ENCODE results near the gene ZDHHC18.

ZDHHC18 gene, protein sequence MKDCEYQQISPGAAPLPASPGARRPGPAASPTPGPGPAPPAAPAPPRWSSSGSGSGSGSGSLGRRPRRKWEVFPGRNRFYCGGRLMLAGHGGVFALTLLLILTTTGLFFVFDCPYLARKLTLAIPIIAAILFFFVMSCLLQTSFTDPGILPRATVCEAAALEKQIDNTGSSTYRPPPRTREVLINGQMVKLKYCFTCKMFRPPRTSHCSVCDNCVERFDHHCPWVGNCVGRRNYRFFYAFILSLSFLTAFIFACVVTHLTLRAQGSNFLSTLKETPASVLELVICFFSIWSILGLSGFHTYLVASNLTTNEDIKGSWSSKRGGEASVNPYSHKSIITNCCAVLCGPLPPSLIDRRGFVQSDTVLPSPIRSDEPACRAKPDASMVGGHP

DNA sequence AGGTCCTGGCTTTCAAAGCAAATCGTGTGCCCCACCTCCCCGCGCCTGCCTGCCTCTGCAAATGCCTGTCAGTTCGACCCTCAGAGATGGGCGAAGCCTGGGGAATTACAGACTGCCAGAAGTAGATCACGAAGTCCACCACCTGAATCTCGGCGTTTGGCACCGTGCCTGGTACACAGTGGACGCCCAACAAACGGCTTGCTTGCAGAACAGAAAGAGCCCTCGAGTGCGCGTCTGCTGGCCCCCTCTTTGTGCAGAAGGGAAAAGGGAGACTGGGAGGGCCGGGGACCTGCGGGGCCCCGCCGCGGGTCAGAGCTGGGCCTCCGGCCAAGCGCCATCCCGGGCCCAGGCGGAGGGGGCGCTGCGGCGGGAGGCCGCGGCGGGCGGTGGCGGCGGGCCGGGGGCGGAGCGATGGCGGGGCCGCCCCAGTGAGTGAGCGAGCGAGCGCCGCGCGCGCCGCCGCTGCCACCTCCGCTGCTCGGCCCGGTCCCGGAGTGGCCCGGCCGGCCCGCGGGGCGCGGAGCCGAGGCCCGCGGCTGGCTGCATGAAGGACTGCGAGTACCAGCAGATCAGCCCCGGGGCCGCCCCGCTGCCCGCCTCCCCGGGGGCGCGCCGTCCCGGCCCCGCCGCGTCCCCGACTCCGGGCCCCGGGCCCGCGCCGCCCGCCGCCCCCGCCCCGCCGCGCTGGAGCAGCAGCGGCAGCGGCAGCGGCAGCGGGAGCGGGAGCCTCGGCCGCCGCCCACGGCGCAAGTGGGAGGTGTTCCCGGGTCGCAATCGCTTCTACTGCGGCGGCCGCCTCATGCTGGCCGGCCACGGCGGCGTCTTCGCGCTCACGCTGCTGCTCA lies at the start of gene ZDHHC18:
Gene ZDHHC18, plus strand, starts transcription at position 428 of the 845 bp plus-strand sequence. Its CDS starts 117 bp downstream, at position 545.
- DNase-seq (ENCODE audit: low read depth): no peak

DNA sequence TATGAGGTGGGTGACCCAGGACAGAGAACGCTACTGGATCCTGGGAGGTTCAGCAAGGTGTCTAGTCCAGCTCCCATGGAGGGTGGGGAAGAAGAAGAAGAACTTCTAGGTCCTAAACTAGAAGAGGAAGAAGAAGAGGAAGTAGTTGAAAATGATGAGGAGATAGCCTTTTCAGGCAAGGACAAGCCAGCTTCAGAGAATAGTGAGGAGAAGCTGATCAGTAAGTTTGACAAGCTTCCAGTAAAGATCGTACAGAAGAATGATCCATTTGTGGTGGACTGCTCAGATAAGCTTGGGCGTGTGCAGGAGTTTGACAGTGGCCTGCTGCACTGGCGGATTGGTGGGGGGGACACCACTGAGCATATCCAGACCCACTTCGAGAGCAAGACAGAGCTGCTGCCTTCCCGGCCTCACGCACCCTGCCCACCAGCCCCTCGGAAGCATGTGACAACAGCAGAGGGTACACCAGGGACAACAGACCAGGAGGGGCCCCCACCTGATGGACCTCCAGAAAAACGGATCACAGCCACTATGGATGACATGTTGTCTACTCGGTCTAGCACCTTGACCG lies 47.3 kb upstream of the ZDHHC18 start:
- DNase-seq (ENCODE audit: low read depth): no peak

DNA sequence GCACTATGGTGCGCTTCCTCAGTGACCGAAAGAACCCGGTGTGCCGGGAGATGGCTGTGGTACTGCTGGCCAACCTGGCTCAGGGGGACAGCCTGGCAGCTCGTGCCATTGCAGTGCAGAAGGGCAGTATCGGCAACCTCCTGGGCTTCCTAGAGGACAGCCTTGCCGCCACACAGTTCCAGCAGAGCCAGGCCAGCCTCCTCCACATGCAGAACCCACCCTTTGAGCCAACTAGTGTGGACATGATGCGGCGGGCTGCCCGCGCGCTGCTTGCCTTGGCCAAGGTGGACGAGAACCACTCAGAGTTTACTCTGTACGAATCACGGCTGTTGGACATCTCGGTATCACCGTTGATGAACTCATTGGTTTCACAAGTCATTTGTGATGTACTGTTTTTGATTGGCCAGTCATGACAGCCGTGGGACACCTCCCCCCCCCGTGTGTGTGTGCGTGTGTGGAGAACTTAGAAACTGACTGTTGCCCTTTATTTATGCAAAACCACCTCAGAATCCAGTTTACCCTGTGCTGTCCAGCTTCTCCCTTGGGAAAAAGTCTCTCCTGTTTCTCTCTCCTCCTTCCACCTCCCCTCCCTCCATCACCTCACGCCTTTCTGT lies 46.0 kb upstream of the ZDHHC18 start:
- DNase-seq (ENCODE audit: low read depth): no peak

DNA sequence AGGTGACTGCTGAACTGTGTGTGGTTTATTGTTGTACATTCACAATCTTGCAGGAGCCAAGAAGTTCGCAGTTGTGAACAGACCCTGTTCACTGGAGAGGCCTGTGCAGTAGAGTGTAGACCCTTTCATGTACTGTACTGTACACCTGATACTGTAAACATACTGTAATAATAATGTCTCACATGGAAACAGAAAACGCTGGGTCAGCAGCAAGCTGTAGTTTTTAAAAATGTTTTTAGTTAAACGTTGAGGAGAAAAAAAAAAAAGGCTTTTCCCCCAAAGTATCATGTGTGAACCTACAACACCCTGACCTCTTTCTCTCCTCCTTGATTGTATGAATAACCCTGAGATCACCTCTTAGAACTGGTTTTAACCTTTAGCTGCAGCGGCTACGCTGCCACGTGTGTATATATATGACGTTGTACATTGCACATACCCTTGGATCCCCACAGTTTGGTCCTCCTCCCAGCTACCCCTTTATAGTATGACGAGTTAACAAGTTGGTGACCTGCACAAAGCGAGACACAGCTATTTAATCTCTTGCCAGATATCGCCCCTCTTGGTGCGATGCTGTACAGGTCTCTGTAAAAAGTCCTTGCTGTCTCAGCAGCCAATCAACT lies 45.2 kb upstream of the ZDHHC18 start:
- DNase-seq (ENCODE audit: low read depth): no peak

DNA sequence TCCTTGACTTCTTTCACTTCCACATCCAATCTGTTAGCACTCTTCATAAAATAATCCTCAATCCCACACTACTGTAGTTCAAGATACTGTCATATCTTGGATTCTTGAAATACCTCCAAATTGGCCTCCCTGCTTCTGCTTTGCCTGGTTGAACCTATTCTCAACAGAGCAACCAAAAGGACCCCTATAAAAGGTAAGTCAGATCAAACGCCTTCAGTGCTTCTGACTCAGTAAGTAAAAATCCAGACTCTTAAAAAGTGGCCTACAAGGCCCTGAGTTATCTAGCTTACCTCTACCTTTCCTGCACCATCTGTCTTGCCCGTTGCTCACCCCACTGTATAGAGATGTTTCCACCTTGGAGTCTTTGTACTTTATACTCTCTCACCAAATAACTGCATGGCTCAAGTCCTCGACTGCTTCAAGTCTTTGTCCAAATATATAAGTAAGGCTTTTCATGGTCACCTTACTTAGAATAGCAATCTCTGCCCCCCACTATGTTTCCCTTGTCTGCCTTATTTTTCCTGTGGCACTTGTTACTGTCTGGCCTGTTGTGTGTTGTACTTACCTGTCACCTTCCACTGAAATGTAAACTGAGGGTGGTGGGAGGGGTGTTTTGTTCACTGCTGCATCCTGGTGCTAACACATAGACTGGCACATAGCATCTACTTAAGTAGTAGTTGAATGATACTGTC lies 43.8 kb upstream of the ZDHHC18 start:
- no peak for DNase-seq (ENCODE audit: low read depth)

DNA sequence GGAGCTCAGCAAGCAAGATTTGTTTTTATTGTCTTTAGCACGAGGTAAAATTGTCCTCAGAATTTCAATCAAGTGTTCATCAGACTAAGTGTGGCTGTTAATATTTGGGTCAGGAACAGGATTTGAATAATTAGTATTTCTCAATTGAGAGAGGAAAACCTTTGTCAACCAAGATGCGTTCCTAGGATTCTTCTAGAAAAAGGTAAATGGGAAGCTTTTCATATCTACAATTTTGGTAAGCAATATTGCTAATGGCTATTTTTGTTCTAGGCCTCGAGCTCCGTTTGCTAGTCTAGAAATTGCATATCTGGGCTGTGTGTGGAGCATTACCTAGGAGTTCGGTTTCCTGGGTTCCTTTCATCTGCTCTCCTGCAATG lies 42.9 kb upstream of the ZDHHC18 start:
- no peak for DNase-seq (ENCODE audit: low read depth)

DNA sequence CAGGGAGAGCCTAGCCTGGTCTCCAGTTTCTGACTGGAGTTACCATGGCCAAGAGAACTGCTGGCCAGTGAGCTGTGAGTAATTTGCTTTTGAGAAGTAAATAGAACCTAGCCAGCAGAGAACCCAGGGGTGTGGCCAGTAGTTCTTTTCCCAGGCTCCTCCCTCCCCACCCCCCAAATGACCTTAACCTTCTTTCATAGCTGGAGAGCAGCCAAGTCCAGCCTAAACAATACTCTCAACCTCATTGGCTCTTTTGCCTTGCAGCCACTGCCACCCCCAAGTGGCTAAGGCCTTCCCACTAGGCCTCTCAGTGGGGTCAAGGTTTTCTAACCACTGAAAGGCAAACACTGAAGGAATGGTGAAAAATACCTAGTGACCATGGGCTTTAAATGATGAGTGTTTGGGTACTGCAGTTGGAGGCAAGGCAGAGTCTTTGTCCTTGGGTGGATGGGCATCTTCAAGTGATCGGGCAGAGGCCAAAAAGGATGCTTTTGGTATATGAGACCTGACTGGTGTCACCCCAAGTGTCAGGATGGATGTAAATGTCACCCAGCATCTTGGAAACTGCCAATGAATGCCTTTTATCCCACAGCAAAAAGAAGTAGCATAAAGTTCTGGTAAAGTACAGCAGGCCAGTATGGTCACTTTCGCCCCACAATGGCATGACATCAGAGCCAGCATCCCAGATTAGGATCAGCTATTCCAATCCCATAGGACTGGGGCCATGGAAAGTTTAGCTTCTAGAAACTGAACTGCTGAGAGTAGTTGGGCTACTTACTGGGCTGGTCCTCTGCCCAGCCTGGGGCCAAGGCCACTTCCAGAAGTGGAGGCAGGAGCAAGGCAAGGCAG lies 42.2 kb upstream of the ZDHHC18 start:
- no peak for DNase-seq (ENCODE audit: low read depth)

DNA sequence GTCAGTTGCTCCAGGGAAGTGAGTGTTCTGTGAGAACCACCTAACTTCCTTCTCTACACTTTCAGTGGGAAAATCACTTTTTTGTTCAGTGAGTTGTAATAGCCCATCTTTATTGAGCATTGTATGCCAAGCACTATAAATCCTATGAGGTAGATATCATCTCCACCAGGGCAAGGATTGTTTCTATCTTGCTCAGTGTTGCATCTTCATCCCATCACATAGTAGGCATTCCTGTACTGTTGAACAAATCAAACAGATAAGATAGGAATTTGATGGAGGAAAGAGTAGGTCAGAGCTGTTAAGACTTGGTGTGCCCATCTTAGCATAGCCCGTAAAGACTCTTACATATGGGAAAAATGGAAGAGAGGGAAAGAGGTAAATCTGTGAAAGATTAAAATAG lies 41.6 kb upstream of the ZDHHC18 start:
- no peak for DNase-seq (ENCODE audit: low read depth)

DNA sequence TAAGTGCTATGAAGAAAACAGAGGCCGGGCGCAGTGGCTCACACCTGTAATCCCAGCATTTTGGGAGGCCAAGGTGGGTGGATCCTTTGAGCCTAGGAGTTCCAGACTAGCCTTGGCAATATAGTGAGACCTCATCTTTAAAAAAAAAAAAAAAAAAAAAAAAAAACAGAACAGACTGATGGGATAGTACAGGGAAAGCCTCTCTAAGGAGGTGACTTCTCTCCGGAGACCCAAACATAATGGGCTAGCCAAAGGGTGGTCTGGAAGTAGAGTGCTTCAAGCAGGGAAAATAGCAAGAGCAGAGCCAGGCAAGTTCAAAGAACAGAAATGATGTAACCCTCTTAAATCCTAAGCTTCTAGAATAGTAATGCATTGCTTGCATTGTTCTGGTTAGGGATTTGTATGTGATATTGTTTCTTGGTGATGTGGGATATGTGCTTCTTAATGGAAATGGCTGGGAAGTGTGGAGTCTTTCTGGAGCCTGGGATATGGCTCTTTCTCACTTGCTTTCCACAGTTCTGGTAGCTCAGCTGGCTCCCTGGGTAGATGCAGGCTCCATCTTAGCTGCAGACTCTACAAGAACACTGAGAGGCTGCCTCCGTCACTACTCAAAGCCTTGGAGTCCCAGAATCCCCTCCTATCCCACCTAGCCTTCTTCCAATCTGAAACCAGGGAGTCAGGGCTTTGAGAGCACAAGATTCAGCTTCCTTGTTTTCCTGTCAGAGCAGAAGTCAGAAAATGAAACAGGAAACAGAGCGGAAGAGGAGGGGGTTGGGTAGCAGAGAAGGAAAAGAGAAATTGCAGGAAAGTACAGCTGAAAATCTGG lies 40.7 kb upstream of the ZDHHC18 start:
- no peak for DNase-seq (ENCODE audit: low read depth)

DNA sequence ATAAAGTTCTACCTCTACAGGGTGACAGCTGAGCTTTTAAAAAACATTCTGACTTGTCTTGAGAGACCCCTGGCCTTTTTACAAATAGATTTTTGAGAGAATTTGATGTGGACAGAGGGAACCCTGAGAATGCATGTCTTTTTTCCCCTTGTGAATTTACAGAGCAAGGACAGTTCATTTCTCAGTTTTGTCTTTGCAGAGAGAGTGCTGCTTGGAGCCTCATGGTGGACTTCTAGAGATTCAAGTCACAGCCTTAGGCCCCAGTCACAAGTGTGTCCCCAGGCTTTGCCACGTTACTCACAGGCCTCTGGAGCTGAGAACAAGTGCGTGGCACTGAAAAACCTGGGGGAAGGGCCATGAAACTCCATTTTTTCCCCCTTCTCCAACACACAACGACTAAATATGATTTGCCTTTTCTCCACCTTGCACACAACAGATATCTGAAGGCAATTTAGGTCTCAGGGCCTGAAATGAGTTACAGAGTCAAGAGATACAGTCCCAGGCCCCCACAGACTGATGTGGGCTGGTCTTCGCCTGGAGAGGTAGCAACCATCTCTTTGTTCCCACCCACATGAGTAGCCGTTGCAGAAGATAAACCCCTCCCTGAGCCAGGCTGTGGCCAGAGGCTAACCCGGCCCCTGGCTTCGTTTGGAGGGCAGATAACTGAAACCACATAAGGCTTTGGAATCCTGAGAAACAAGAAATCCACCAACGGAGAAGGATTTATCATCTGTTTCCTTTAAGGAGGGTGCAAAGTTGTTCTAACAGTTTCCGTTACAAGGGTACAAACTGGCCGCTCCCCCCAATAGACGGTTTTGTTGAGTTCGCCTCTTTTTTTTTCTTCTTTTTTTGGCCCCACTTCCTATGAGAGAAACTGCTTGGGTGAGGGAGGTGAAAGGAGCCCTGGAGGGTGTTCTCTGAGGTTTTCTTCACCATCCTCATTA lies 39.8 kb upstream of the ZDHHC18 start:
- peak; percentile 77 for DNase-seq (ENCODE audit: low read depth)

DNA sequence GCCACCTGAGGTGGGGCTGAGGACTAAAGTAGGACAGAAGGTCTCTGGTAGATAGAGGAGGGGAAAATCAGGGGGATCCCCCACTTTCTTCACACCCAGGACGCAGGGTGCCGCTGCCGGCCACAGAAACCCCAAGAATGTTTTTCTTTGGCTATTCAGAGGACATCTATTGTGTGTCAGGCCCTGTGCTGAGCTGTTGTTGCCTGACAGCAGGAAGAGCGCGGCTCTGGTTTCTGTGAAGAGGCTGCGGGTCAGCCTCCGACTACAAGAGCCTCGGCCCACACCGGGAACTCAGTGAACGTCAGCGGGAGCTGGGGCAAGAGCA lies 39.1 kb upstream of the ZDHHC18 start:
- DNase-seq (ENCODE audit: low read depth): no peak

DNA sequence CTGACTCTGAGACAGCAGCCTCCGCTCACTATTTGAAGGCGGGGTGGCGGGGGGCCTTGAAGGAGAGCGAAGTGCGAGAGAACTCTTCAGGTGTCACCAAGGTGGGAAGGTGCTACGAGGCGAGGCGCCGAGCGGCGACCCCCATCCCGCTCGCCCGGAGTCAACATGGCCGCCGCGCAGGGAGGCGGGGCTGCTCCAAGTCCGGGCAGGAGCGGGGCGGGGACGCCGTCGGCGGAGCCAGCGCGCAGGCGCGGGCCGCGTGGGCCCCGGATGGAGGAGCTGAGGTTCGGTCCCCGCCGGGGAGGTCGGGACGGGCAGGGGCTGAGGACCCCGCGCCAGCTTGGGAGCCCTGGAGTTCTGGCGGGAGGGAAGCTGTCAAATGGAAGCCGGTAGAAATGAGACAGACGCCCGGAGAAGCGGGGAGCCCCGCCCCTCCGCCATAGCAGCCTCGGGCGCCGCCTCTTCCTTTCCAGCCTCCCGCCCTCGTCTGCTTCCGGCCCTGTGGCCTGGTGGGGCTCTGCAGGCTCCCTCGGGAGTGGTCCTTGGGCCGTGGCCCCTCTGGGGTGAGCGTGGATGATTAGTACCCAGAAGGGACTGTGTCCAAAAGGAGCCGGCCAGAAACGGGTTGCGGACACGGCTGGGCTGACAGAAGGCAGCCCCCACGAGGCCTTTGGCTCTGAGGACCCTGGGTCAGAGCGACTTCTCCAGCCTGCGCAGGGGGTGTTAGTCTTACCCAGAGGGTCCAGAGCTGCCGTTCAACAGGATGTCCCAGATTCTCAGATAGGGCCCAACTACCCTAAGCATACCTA lies 38.6 kb upstream of the ZDHHC18 start, which contains the start of gene PIGV:
Gene PIGV, plus strand, starts transcription at position 245 of the 809 bp plus-strand sequence. CDS start 2,866 bp downstream, outside the sequence.
- DNase-seq (ENCODE audit: low read depth): no peak

DNA sequence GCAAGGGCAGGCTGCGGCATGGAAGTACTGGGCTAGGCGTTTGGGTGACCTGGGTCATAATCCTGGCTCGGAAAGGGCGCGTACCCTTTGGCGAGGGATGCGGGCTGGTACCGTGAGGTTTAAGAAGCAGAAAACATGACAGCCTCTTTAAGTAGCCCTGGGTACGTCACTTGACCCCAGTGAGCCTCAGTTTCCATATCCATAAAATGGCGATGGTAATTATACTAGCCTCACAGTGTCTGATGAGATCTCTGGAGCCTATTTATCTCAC lies 38.0 kb upstream of the ZDHHC18 start:
- DNase-seq (ENCODE audit: low read depth): no peak

DNA sequence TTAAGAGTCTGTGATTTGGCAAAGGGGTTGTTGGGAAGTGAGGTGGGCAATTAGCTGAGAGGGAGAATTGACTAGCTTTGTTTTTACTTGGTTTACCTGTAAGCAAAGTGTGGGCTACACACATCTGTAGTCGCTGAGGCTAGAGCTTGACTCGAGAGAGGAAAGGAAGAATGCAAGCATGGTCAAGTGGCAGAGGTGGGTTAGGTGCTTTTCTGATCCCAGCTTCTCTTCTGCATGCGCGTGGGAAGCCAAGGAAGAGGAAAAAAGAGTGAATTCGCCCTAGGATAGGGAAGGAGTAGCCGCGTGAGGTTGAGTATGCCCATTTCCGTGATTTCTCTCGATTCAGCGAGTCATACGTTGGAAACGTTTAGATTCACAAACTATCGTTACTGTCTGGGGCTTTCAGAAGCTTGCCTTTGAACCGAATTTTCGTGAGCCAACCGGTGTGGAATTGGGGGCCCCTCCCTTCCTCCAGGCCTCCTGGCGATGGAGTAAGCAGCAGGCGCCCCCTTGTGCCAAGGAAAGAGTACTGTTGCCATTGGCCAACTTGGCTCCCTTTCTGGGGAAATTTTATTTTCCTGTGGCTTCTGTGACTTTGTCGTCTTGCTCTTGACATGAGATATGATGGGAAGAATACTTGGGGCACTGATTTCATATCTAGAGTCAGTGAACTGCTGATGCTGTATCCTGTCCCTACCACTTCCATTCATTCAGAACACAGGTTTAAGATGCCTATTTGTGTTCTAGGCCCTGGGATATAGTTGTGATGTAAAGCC lies 37.5 kb upstream of the ZDHHC18 start:
- no peak for DNase-seq (ENCODE audit: low read depth)

DNA sequence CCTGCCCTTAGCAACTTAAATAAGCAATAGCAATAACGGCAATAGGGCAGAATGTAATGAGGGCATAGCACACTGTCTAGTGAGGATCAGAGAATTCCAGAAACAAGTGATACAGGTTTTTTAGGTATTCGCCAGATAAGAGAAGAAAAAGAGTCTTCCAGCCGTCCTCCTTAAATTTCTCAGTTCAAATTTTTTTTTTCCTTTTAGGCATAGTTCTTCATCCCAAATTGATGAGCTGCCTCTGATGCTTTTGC lies 36.9 kb upstream of the ZDHHC18 start:
- no peak for DNase-seq (ENCODE audit: low read depth)

DNA sequence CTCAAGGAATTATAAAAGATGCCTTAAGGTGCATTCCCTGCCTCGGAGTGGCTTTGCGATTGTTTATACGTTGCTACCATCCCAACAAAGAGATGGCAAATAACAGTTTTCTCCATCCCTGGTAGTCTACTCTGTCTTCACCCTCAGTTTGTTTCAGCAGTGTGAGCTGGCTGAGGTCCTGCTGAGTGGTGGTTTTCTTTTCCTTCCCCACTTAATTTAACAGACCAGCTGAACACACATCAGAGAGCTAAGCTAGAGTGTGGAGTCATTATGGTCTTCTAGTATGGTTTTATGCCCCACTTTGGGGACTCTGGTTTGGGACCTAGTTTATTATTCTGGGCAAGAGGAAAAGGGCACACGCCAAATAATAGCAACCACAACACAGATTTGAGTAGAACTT lies 36.6 kb upstream of the ZDHHC18 start:
- DNase-seq (ENCODE audit: low read depth): no peak

DNA sequence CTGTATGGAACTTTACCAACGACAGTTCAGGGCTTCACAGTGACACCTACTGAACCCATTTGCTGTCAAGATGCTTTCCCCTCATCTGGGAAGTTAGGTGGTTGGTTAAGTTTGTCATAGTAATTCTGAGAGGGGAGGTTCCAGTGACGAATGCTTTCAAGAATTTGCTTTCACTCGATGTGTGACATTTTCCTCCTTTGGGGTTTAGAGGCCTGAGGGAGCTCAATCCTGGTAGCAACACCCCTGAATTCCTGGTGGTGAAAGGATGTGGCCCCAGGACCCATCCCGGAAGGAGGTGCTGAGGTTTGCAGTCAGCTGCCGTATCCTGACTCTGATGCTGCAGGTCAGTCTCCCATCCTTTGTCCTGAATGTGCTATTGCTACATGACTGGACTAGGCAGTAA lies 35.9 kb upstream of the ZDHHC18 start:
- DNase-seq (ENCODE audit: low read depth): no peak
